ENCODE results near the gene CREB3L1. TPM values are rescaled to one million over a fixed set of nuclear protein-coding genes. Genes with fewer than 3 reads are reported as not detected.

Gene CREB3L1
- total and polyA plus RNA-seq, 2 donors (not counting 3 experiments of a cell fraction or from before 2014, with no cell fraction given): 0.23 to 0.84 TPM

DNA sequence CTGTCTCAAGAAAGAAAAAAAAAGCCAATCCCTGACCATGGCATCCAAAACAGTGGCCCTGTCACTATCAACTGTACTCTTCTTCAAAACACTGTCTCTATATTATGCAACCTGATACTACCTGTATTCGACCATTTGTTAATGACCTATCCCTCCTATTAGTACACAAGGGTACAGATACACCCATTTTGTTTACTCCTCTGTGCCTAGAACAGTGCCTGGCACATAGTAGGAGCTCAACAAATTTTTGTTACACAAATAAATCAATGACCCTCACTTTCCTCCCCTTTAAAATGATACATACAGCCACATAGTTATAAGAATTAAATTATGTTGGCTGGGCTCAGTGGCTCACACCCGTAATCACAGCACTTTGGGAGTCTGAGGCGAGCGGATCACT lies 13.4 kb upstream of the CREB3L1 start:
- Histone ChIP-seq H3K4me2 (ENCODE audit: insufficient read depth, low read length) (no peak overlapping the region), H3K79me2 (ENCODE audit: control insufficient read depth, insufficient read depth, low read length) (no peaks in the 10 kb centered on the region), H4K20me1 (replicated peaks; ENCODE audit: control insufficient read depth, extremely low read depth, insufficient read depth, low read length) (no peaks in the 10 kb centered on the region), H3K9me3 (replicated peaks; ENCODE audit: control insufficient read depth, insufficient read depth, low read length) (no peaks in the 10 kb centered on the region), H3K27me3 (ENCODE audit: control insufficient read depth in 2 of 2, insufficient read depth in 2 of 2, low read length in 2 of 2) (peaks cover 0 to 2% of the 10 kb centered on the region in 2 experiments), H3K9ac (replicated peaks; ENCODE audit: extremely low read depth, insufficient read depth, low read length) (no peak overlapping the region), H3K36me3 (ENCODE audit: control insufficient read depth in 2 of 2, extremely low read depth in 1 of 2, insufficient read depth in 2 of 2, low read length in 2 of 2) (no peaks in the 10 kb centered on the region), H3K4me3 (replicated peaks in 1 of 3; ENCODE audit: insufficient read depth in 1 of 3, low read depth in 1 of 3, low read length in 3 of 3) (no peak overlapping the region), H3K9me1 (replicated peaks; ENCODE audit: control insufficient read depth, extremely low read depth, insufficient read depth, low read length) (no peaks in the 10 kb centered on the region), H3K27ac (ENCODE audit: insufficient read depth, low read depth, low read length) (no peak overlapping the region), H3K4me1 (ENCODE audit: control insufficient read depth, extremely low read depth, insufficient read depth, low read length) (no peaks in the 10 kb centered on the region), H2AFZ (ENCODE audit: low read depth, low read length) (no peak overlapping the region)
- DNase-seq (ENCODE audit: low read depth, low spot score) (no peak), FAIRE-seq (no peak)
- ChIA-PET POLR2A (no interaction called here), CTCF (interaction anchor here (0.7 to 1.1 kb wide), 2 partner anchors 23 to 44 kb away, joined by 3 to 5 read pairs; no protein-coding TSS in a partner anchor)
- intact Hi-C loops (cut with micrococcal nuclease) (no loop called here), dilution Hi-C loops (cut with MboI; ENCODE audit: extremely low pct_ligation_motif_present, low sequenced_read_pairs) (no loop called here)
- no TSS peak for BruUV-seq (replicated peaks)
- no peak for TF ChIP-seq FOS (IDR thresholded peaks at IDR 0.05; ENCODE audit: borderline replicate concordance, insufficient read depth, low read length)
- TF ChIP-seq MYC (IDR thresholded peaks at IDR 0.05; ENCODE audit: low read depth, low read length): no peak
- TF ChIP-seq POLR2A (IDR thresholded peaks at IDR 0.05; ENCODE audit: low read depth, low read length): no peak
- TF ChIP-seq POLR2AphosphoS5 (IDR thresholded peaks at IDR 0.05; ENCODE audit: insufficient read depth, low read depth, low read length): no peak
- TF ChIP-seq EZH2 (IDR thresholded peaks at IDR 0.05; ENCODE audit: borderline replicate concordance, low read depth, low read length, severe bottlenecking): no peak
- no peak for TF ChIP-seq CTCF (IDR thresholded peaks at IDR 0.05; ENCODE audit: extremely low read depth in 1 of 2, insufficient read depth in 1 of 2, low read depth in 1 of 2, low read length in 2 of 2)
- TF ChIP-seq JUN (IDR thresholded peaks at IDR 0.05; ENCODE audit: borderline replicate concordance, insufficient read depth, insufficient read length, low read depth): no peak
- TF ChIP-seq GATA2 (IDR thresholded peaks at IDR 0.05; ENCODE audit: insufficient read depth, insufficient read length, low read depth, low read length): no peak
- TF ChIP-seq, protein P1, sequence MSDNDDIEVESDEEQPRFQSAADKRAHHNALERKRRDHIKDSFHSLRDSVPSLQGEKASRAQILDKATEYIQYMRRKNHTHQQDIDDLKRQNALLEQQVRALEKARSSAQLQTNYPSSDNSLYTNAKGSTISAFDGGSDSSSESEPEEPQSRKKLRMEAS (IDR thresholded peaks at IDR 0.05; ENCODE audit: insufficient read depth, insufficient read length): no peak

Data from endothelial cell of umbilical vein (primary cell).